22Rv1 (cell line): ENCODE measurements around the gene TRPV3.

Experiments used
- ZFX ChIP-seq: fragments of 450-650 bp; IDR thresholded peaks from 2 replicates; pipeline ENCODE4 v1.6.1; 2017; ENCODE audit warnings: antibody characterized with exemption, borderline replicate concordance
- TF ChIP-seq, protein P1 (sequence below): fragments of 450-650 bp; IDR thresholded peaks from 2 replicates; pipeline ENCODE4 v1.5.1; 2017; ENCODE audit warnings: mild to moderate bottlenecking

DNA sequence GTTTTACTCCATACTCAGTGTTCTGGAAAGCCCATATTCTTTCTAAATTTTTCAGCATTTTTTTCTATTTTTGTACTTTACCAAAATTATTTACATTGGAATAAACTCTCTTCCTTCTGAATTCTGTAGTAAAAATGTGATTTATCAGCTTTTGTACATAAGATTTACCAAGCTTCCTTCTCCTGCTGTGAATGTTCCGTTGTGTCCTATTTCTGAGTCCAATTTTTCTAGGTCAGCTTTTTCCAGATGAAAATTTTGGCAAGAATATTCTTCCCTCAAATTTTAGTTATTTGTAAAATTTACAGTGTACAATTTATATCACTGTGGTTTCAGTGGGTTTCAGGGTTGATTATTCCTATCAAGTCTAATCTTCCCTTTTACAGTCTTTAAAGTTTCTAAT, 54.3 kb downstream of the TRPV3 start:
- TF ChIP-seq, protein P1, sequence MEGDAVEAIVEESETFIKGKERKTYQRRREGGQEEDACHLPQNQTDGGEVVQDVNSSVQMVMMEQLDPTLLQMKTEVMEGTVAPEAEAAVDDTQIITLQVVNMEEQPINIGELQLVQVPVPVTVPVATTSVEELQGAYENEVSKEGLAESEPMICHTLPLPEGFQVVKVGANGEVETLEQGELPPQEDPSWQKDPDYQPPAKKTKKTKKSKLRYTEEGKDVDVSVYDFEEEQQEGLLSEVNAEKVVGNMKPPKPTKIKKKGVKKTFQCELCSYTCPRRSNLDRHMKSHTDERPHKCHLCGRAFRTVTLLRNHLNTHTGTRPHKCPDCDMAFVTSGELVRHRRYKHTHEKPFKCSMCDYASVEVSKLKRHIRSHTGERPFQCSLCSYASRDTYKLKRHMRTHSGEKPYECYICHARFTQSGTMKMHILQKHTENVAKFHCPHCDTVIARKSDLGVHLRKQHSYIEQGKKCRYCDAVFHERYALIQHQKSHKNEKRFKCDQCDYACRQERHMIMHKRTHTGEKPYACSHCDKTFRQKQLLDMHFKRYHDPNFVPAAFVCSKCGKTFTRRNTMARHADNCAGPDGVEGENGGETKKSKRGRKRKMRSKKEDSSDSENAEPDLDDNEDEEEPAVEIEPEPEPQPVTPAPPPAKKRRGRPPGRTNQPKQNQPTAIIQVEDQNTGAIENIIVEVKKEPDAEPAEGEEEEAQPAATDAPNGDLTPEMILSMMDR: no peak
- no peak for TF ChIP-seq ZFX
